Ascending aorta (tissue), 2 donors: ENCODE data around the gene SPDYA. TPM values are rescaled to one million over a fixed set of nuclear protein-coding genes. Genes with fewer than 3 reads are reported as not detected.
"Not testable (repeated sequence)": the region's sequence is repeated elsewhere in the genome, so short reads cannot be mapped to it uniquely, and the experiment has no call there.

Experiments used
- DNase-seq, 2 donors: peaks; one replicate each; pipeline ENCODE4 v3.0.0-alpha.2; 2019; ENCODE audit warnings: low spot score in 2 of 2
- H3K27ac ChIP-seq, 2 donors: fragments of 200-600 bp; sonication (generic); one replicate each; pipeline ENCODE4 v1.5.1; 2016 to 2017; ENCODE audit warnings: mild to moderate bottlenecking in 1 of 2
- H3K27me3 ChIP-seq: fragments of 200-600 bp; sonication (generic); one replicate; pipeline ENCODE4 v1.5.1; 2017
- H3K36me3 ChIP-seq, 2 donors: fragments of 200-600 bp; sonication (generic); one replicate each; pipeline ENCODE4 v1.5.1; 2016
- H3K4me1 ChIP-seq, 2 donors: fragments of 200-600 bp; sonication (generic); one replicate each; pipeline ENCODE4 v1.5.1; 2016 to 2017; ENCODE audit warnings: mild to moderate bottlenecking in 1 of 2
- H3K4me3 ChIP-seq, 2 donors: fragments of 200-600 bp; sonication (generic); one replicate each; pipeline ENCODE4 v1.5.1; 2016 to 2017; ENCODE audit warnings: mild to moderate bottlenecking in 1 of 2
- H3K9me3 ChIP-seq, 2 donors: fragments of 200-600 bp; sonication (generic); one replicate each; pipeline ENCODE4 v1.5.1; 2016
- intact Hi-C: fragments of 100-400 bp; cut with DNase I; formaldehyde crosslinking; loops from one replicate; pipeline ENCODE4 v1.15.1; 2023
- total RNA-seq: library from RNA; depleted of rRNA; stranded (reverse); fragments of >200 nt; gene quantifications from one replicate; pipeline ENCODE4 v1.1.0, GENCODE V29; 2016
- TF ChIP-seq, protein P1 (sequence below), 3 experiments: fragments of 200-600 bp in 2 of 3; fragments of 450-650 bp in 1 of 3; sonication (generic) in 2 of 3; IDR thresholded peaks; one replicate each; pipeline ENCODE4 v1.5.1; 2016 to 2019; ENCODE audit warnings: antibody characterized with exemption in 3 of 3, mild to moderate bottlenecking in 1 of 3, moderate library complexity in 1 of 3

SPDYA gene
- total RNA-seq, 1 donor from 2014 or later = 0.32 TPM

DNA sequence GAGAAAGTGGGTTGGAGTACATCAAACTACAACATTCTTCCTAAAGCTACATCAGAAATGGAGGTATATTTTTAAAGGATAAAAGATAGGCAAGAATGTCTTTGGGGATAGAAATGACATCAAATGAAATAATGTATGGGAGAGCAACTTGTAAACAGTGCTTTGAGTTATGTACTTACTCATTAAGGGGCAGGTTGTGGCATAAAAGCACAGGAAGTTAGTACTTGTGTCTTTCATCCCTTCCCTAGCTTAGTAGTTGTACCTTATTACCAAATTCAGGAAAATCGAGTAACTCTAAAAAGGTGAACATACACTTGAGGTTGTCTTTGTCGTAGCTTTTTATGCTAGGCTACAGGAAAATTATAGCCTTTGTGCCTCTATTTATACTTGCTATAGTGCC is 30.1 kb upstream of the SPDYA start:
- H3K9me3 ChIP-seq = no peaks in the 10 kb centered on the region
- peaks cover 66 to 81% of the 10 kb centered on the region in 2 donors for H3K36me3 ChIP-seq
- H3K4me1 ChIP-seq = peaks cover 3 to 23% of the 10 kb centered on the region in 2 donors
- H3K4me3 ChIP-seq = no peak overlapping the region
- DNase-seq = no peak
- H3K27me3 ChIP-seq = no peaks in the 10 kb centered on the region
- H3K27ac ChIP-seq = peak overlapping the region in 1 of 2 donors; percentile 45
- TF ChIP-seq, protein P1, sequence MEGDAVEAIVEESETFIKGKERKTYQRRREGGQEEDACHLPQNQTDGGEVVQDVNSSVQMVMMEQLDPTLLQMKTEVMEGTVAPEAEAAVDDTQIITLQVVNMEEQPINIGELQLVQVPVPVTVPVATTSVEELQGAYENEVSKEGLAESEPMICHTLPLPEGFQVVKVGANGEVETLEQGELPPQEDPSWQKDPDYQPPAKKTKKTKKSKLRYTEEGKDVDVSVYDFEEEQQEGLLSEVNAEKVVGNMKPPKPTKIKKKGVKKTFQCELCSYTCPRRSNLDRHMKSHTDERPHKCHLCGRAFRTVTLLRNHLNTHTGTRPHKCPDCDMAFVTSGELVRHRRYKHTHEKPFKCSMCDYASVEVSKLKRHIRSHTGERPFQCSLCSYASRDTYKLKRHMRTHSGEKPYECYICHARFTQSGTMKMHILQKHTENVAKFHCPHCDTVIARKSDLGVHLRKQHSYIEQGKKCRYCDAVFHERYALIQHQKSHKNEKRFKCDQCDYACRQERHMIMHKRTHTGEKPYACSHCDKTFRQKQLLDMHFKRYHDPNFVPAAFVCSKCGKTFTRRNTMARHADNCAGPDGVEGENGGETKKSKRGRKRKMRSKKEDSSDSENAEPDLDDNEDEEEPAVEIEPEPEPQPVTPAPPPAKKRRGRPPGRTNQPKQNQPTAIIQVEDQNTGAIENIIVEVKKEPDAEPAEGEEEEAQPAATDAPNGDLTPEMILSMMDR (IDR thresholded peaks at IDR 0.05) = no peak
- intact Hi-C loops = no loop called here

DNA sequence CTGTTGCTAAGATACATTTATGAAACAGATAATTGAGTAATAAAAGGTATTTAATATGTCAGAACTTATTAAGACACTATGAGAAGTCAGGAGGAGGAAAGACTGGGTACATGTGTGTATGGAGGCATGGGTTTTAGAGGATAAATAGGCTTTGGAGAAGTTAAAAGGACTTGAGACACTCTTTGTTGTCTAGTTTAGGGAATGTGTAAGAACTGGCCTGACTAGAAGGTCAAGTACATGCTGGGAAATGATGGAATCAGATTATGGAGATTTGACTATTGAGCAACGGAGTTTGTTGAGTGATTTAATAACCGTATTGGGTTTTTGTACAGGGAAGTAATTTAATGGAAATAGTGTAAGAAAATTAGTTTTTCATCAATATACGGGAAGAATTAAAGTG is 28.2 kb upstream of the SPDYA start:
- no peak overlapping the region for H3K27ac ChIP-seq
- intact Hi-C loops = no loop called here

DNA sequence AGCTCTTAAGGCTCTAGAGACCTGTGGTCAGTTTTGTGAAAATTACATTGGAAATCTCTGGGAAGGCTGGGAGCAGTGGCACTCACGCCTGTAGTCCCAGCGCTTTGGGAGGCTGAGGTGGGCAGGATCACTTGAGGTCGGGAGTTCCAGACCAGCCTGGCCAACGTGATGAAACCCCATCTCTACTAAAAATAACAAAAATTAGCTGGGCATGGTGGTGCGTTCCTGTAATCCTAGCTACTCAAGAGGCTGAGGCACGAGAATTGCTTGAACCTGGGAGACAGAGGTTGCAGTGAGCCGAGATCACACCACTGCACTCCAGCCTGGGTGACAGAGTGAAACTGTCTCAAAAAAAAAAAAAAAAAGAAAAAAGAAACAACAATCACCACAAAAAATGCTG is 26.1 kb upstream of the SPDYA start:
- H3K4me3 ChIP-seq, H3K4me1 ChIP-seq, intact Hi-C loops, DNase-seq, H3K9me3 ChIP-seq, H3K27me3 ChIP-seq: not testable (repeated sequence)
- Histone ChIP-seq H3K27ac (peak overlapping the region in 1 of 2 donors; percentile 38), H3K36me3 (peaks cover 79 to 95% of the 10 kb centered on the region in 2 donors)

More for the DNA sequence above, 28.2 kb upstream of the SPDYA start:
- no peak for DNase-seq
- TF ChIP-seq, protein P1 (IDR thresholded peaks at IDR 0.05) = no peak
- Histone ChIP-seq H3K4me3 (no peak overlapping the region), H3K4me1 (peaks cover 3 to 12% of the 10 kb centered on the region in 2 donors), H3K27me3 (no peaks in the 10 kb centered on the region), H3K9me3 (no peaks in the 10 kb centered on the region), H3K36me3 (peaks cover 79 to 94% of the 10 kb centered on the region in 2 donors)

DNA sequence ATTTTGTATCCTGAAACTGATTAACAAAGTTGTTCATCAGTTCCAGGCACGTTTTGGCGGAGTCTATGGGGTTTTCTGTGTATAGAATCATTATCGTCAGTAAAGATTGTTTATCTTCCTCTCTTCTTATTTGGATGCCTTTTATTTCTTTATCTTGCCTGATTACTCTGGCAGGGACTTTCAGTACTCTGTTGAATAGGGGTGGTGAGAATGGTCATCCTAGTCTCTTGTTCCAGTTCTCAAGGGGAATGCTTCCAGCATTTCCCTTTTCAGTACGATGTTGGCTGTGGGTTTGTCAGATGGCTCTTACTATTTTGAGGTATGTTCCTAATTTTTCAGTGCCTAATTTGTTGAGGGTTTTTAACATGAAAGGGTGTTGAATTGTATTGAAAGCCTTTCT is 14.0 kb upstream of the SPDYA start:
- Histone ChIP-seq H3K27ac (no peak overlapping the region), H3K27me3 (no peaks in the 10 kb centered on the region), H3K4me3 (no peak overlapping the region), H3K36me3 (peaks cover 74 to 83% of the 10 kb centered on the region in 2 donors), H3K9me3 (no peaks in the 10 kb centered on the region), H3K4me1 (peaks cover 0 to 5% of the 10 kb centered on the region in 2 donors)
- no peak for DNase-seq
- intact Hi-C loops = no loop called here
- TF ChIP-seq, protein P1 (IDR thresholded peaks at IDR 0.05) = no peak

DNA sequence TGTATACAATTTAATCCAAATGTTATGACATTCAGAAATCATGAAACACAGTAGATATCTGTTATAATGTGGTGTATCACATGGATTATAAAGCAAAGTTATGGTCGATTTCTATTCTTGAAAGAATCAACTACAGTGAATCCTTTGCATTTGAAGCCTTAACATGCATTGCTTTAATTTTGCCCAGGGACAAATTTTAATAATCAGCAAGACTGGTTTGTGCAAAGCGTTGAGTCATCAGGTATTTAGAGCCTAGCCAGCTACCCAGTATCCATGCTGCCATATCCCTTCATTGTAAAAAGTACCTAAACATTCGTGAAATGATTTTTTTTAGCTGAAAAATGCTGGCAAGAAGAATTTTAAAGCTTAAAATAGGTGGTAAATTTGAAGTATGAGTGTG is 8.9 kb upstream of the SPDYA start:
- Histone ChIP-seq H3K27ac (peak overlapping the region in 1 of 2 donors; percentile 62), H3K36me3 (peaks cover 71 to 79% of the 10 kb centered on the region in 2 donors)
- intact Hi-C loops = no loop called here

DNA sequence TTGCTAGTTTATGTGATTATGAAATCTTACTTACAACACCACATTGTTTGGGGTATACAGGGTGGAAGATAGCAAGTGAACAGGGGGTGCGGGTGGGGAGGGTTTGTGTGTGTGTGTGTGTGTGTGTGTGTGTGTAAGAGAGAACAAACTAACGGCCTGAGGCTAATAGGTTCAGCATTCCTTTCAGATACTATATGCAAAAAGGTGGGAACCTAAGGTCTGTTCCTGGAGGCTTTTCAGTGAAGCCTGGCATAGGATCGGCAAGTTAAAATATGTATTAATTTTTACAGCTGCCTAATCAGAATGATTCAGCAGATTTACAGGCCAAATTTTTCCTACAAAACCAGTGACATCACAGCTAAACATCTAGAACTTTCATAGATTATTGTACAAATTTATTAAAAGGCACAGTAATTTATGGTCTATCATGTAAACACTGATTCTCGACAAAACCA is 7.6 kb upstream of the SPDYA start:
- no peaks in the 10 kb centered on the region for H3K9me3 ChIP-seq
- intact Hi-C loops = no loop called here
- H3K4me1 ChIP-seq = peaks cover 4 to 20% of the 10 kb centered on the region in 2 donors
- H3K4me3 ChIP-seq = no peak overlapping the region
- TF ChIP-seq, protein P1 (IDR thresholded peaks at IDR 0.05) = no peak
- peaks cover 67 to 75% of the 10 kb centered on the region in 2 donors for H3K36me3 ChIP-seq
- H3K27ac ChIP-seq = peak overlapping the region; percentile 6 to 62
- H3K27me3 ChIP-seq = no peaks in the 10 kb centered on the region
- DNase-seq = no peak

More for the DNA sequence above, 8.9 kb upstream of the SPDYA start:
- no peaks in the 10 kb centered on the region for H3K27me3 ChIP-seq
- H3K4me3 ChIP-seq = no peak overlapping the region
- DNase-seq = no peak
- H3K4me1 ChIP-seq = peaks cover 4 to 22% of the 10 kb centered on the region in 2 donors
- TF ChIP-seq, protein P1 (IDR thresholded peaks at IDR 0.05) = no peak
- no peaks in the 10 kb centered on the region for H3K9me3 ChIP-seq
